ENCODE results near the gene WWOX.

Gene WWOX

DNA sequence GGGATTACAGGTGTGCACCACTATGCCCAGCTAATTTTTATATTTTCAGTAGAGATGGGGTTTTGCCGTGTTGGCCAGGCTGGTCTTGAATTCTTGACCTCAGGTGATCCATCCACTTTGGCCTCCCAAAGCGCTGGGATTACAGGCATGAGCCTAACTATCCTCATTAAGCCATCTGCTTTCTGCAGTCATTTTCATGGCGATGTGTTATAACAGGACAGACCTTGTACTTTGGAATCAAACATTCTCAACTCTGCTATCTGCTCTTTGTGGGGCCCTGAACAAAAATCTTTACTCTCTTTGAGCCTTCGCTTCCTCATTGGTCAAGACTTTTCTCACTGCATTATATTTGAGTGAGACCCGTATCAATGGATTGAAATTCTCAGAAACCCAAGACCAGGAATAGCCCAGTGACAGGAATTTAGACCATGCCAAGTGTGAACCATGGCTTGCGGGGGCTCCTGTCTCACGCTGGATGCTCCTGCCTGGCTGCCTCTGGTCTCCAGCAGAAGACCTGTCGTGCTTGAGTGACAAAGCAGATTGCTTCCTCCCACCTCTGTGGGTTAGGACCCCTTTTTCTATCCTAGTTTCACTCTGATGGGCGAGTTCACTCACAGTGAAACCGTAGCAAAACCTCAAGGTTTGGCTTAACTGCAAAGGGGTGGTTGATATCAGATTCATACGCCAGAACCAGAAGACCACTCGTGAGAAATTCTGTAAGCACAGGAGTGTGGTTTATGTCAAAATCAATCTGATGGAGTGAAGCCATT, 982.0 kb downstream of the WWOX start:
- intact Hi-C loops (cut with DNase I; ENCODE audit: low total_unique reads), result no loop called here
- no peak for DNase-seq
- TF ChIP-seq, protein P1, sequence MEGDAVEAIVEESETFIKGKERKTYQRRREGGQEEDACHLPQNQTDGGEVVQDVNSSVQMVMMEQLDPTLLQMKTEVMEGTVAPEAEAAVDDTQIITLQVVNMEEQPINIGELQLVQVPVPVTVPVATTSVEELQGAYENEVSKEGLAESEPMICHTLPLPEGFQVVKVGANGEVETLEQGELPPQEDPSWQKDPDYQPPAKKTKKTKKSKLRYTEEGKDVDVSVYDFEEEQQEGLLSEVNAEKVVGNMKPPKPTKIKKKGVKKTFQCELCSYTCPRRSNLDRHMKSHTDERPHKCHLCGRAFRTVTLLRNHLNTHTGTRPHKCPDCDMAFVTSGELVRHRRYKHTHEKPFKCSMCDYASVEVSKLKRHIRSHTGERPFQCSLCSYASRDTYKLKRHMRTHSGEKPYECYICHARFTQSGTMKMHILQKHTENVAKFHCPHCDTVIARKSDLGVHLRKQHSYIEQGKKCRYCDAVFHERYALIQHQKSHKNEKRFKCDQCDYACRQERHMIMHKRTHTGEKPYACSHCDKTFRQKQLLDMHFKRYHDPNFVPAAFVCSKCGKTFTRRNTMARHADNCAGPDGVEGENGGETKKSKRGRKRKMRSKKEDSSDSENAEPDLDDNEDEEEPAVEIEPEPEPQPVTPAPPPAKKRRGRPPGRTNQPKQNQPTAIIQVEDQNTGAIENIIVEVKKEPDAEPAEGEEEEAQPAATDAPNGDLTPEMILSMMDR (IDR thresholded peaks at IDR 0.05), result no peak
- H3K4me1 ChIP-seq, result no peaks in the 10 kb centered on the region
- no peak overlapping the region for H3K27ac ChIP-seq
- H3K9me3 ChIP-seq, result no peaks in the 10 kb centered on the region
- no peaks in the 10 kb centered on the region for H3K27me3 ChIP-seq
- H3K36me3 ChIP-seq, result no peaks in the 10 kb centered on the region
- H3K4me3 ChIP-seq, result no peak overlapping the region

DNA sequence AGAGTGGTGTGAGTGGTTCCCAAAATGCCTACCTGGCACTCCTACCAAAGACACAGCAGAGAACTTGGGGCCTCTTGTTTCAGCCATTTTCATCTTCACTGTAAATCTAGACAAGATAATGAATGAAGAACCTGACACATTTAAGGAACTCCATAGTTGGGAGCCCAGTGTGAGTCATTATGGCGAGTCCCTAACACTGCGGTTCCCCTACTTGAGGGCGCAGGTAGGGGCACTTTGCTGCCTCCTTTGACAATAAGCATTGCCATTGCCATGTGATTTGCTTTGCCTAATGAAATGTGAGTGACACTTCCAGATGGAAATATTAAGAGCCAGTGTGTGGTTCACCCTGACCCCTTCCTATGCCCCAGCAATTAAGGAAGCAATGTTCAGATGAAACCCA, 983.5 kb downstream of the WWOX start:
- H3K4me3 ChIP-seq, result no peak overlapping the region
- H3K27ac ChIP-seq, result no peak overlapping the region
- DNase-seq, result no peak
- TF ChIP-seq, protein P1 (IDR thresholded peaks at IDR 0.05), result no peak
- no peaks in the 10 kb centered on the region for H3K4me1 ChIP-seq
- H3K27me3 ChIP-seq, result no peaks in the 10 kb centered on the region
- no peaks in the 10 kb centered on the region for H3K9me3 ChIP-seq
- no peaks in the 10 kb centered on the region for H3K36me3 ChIP-seq
- intact Hi-C loops (cut with DNase I; ENCODE audit: low total_unique reads), result no loop called here

DNA sequence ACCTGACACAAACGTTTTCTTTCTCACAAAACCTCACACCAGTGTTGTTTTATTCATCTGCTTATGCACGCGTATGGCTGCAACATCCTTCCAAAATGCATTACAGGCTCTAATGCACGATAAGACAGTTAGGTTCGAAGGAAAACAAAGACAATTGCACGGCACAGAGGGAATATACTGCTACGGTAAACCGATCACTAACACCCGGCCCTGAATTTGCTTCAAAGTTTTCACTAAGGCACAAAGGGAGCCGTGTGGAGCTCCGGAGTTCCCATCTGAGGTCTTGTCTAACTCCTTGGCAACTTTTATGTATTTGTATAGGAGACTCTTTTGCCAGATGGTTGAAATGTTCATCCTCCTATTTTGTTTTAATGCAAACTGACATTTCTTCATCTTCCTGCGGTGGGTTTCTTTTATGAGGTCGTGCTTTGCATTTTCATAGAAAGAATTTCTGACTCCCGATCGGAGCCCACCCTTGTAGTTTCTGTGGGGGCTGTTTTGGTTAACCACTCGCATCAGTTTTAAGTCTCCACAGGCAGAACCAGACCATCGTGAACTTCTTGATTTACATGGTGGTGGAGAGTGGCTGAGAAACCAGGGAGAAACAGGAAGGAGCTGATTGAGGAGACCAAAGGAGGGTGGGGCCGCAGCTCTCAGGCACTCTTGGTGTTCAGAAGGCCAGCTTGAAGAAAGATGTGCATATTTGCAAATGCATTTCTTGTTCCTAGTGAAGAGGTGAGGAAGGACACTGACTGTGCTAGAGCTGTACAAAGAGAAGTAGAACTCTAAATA, 984.2 kb downstream of the WWOX start:
- peak in 1 of 2 donors; percentile 28 for DNase-seq
- Histone ChIP-seq H3K36me3 (no peaks in the 10 kb centered on the region), H3K9me3 (no peaks in the 10 kb centered on the region), H3K4me1 (no peaks in the 10 kb centered on the region), H3K27me3 (no peaks in the 10 kb centered on the region), H3K27ac (no peak overlapping the region), H3K4me3 (no peak overlapping the region)
- intact Hi-C loops (cut with DNase I; ENCODE audit: low total_unique reads), result no loop called here
- TF ChIP-seq, protein P1 (IDR thresholded peaks at IDR 0.05), result no peak

DNA sequence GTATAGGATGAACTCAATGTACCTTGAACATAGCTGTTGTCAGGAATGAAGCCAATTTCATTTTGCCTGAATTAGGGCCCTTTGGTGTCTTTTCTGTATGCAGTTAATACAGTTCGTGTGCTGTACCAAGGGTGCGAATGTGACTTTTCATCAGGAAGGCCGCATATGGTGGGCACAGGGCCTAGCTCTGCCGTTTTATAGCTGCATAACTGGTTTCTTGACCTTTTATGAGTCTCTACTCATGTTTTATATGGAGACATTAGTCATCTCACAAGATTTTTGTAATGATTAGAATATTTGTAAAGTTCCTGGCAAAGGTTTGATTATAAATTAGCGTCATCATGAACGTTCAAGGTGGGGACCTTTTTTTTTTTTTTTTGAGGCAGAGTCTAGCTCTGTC, 989.5 kb downstream of the WWOX start:
- TF ChIP-seq, protein P1 (IDR thresholded peaks at IDR 0.05), result no peak
- no peak overlapping the region for H3K4me3 ChIP-seq
- no peaks in the 10 kb centered on the region for H3K9me3 ChIP-seq
- H3K27me3 ChIP-seq, result no peaks in the 10 kb centered on the region
- no peaks in the 10 kb centered on the region for H3K4me1 ChIP-seq
- no peaks in the 10 kb centered on the region for H3K36me3 ChIP-seq
- intact Hi-C loops (cut with DNase I; ENCODE audit: low total_unique reads), result no loop called here
- H3K27ac ChIP-seq, result no peak overlapping the region
- DNase-seq, result no peak

DNA sequence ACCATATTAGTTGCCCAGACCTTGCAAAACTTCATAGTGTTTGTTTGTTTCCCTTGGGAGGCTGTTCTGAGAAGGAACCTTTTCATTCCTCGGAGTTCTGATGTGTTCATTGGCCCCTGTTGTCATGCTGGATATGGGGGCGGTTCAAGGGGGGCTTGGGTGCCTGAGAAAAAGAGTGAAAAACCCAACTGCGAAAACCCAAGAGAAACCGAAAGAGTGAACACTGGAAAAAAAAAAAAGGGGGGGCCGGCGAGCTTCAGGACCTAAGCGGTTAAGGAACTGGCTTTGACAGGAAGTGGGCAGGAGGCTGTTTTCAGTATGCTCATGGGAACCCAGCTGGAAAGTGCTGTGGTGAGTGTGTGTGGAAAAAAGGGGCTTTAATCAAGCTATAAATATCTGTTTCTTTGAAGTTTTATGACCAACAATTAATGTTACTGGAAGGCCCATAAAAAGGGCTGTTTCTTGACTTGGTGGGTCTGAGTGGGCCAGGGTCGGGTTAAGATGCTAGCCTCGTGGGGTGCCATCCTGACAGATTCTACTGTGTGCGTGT, 990.4 kb downstream of the WWOX start:
- Histone ChIP-seq H3K36me3 (no peaks in the 10 kb centered on the region), H3K4me1 (no peaks in the 10 kb centered on the region), H3K9me3 (no peaks in the 10 kb centered on the region), H3K4me3 (no peak overlapping the region), H3K27ac (no peak overlapping the region), H3K27me3 (no peaks in the 10 kb centered on the region)
- no peak for DNase-seq
- TF ChIP-seq, protein P1 (IDR thresholded peaks at IDR 0.05), result no peak
- intact Hi-C loops (cut with DNase I; ENCODE audit: low total_unique reads), result no loop called here

Measured in tibial artery (tissue), 4 donors.